BE2C (cell line): ENCODE results near the gene TMEM198.

Source experiments
- DNase-seq: peaks from one replicate; pipeline ENCODE4 v3.0.0-alpha.2; 2020
- H3K27me3 ChIP-seq: fragments of 250-450 bp; sonication (Bioruptor Pico); 2 replicates; pipeline ENCODE4 v1.5.1; 2020; ENCODE audit warnings: mild to moderate bottlenecking
- H3K36me3 ChIP-seq: fragments of 250-450 bp; sonication (Bioruptor Pico); 2 replicates; pipeline ENCODE4 v1.5.1; 2020; ENCODE audit warnings: mild to moderate bottlenecking
- H3K4me1 ChIP-seq: fragments of 250-450 bp; sonication (Bioruptor Pico); 2 replicates; pipeline ENCODE4 v1.5.1; 2020
- H3K4me3 ChIP-seq: 2 replicates; pipeline ENCODE4 v1.5.1; 2011; ENCODE audit warnings: low read depth, low read length
- H3K9me3 ChIP-seq: fragments of 250-450 bp; sonication (Bioruptor Pico); 2 replicates; pipeline ENCODE4 v1.5.1; 2020
- TF ChIP-seq, protein P1 (sequence below): IDR thresholded peaks from 2 replicates; pipeline ENCODE4 v1.5.1; 2012; ENCODE audit warnings: mild to moderate bottlenecking, low read depth, low read length

Gene TMEM198

GRCh38 chr2:219497495-219498279 is 46.1 kb upstream of the TMEM198 start:
- H3K4me3 ChIP-seq = peak overlapping the region; percentile 72
- TF ChIP-seq, protein P1, sequence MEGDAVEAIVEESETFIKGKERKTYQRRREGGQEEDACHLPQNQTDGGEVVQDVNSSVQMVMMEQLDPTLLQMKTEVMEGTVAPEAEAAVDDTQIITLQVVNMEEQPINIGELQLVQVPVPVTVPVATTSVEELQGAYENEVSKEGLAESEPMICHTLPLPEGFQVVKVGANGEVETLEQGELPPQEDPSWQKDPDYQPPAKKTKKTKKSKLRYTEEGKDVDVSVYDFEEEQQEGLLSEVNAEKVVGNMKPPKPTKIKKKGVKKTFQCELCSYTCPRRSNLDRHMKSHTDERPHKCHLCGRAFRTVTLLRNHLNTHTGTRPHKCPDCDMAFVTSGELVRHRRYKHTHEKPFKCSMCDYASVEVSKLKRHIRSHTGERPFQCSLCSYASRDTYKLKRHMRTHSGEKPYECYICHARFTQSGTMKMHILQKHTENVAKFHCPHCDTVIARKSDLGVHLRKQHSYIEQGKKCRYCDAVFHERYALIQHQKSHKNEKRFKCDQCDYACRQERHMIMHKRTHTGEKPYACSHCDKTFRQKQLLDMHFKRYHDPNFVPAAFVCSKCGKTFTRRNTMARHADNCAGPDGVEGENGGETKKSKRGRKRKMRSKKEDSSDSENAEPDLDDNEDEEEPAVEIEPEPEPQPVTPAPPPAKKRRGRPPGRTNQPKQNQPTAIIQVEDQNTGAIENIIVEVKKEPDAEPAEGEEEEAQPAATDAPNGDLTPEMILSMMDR = no peak
- H3K27me3 ChIP-seq = no peaks in the 10 kb centered on the region
- H3K4me1 ChIP-seq = peaks cover 46% of the 10 kb centered on the region
- H3K36me3 ChIP-seq = no peaks in the 10 kb centered on the region
- H3K9me3 ChIP-seq = no peaks in the 10 kb centered on the region; the same call in 1 of the 2 replicates
- DNase-seq = peak; percentile 80

- Histone ChIP-seq H3K36me3 (no peaks in the 10 kb centered on the region), H3K9me3 (no peaks in the 10 kb centered on the region; the same call in 1 of the 2 replicates), H3K4me1 (peaks cover 46% of the 10 kb centered on the region), H3K27me3 (no peaks in the 10 kb centered on the region), H3K4me3 (peak within 1 kb of the TSS; percentile 72)
- TF ChIP-seq, protein P1 = no peak
- peak; percentile 96 for DNase-seq
These were observed 45.4 kb upstream of the TMEM198 start, which contains the start of gene GMPPA for GRCh38 chr2:219498280-219499057. Gene GMPPA, plus strand, starts transcription at chr2:219498891. Its CDS starts 1,085 bp downstream, at chr2:219499976.

- DNase-seq = no peak
- peaks cover 50% of the 10 kb centered on the region for H3K4me1 ChIP-seq
These were observed 44.8 kb upstream of the TMEM198 start for GRCh38 chr2:219499058-219499307.

GRCh38 chr2:219499555-219499954 is 44.3 kb upstream of the TMEM198 start:
- Histone ChIP-seq H3K9me3 (no peaks in the 10 kb centered on the region; the same call in 1 of the 2 replicates), H3K4me1 (peaks cover 54% of the 10 kb centered on the region), H3K27me3 (no peaks in the 10 kb centered on the region), H3K4me3 (peak overlapping the region; percentile 72), H3K36me3 (no peaks in the 10 kb centered on the region)
- no peak for DNase-seq
- TF ChIP-seq, protein P1 = no peak

More at GRCh38 chr2:219499058-219499307, 44.8 kb upstream of the TMEM198 start:
- TF ChIP-seq, protein P1 = no peak
- Histone ChIP-seq H3K9me3 (no peaks in the 10 kb centered on the region; the same call in 1 of the 2 replicates), H3K27me3 (no peaks in the 10 kb centered on the region), H3K36me3 (no peaks in the 10 kb centered on the region), H3K4me3 (peak overlapping the region; percentile 72)

- no peaks in the 10 kb centered on the region for H3K36me3 ChIP-seq
- no peak overlapping the region for H3K4me3 ChIP-seq
These were observed 43.7 kb upstream of the TMEM198 start for GRCh38 chr2:219500135-219500534.

More at GRCh38 chr2:219500135-219500534, 43.7 kb upstream of the TMEM198 start:
- Histone ChIP-seq H3K27me3 (no peaks in the 10 kb centered on the region), H3K9me3 (no peaks in the 10 kb centered on the region; the same call in 1 of the 2 replicates), H3K4me1 (peaks cover 54% of the 10 kb centered on the region)
- TF ChIP-seq, protein P1 = peak; percentile 52
- no peak for DNase-seq
